Endothelial cell of umbilical vein (primary cell): ENCODE measurements around the gene EPHA4. TPM values are rescaled to one million over a fixed set of nuclear protein-coding genes. Genes with fewer than 3 reads are reported as not detected.

Source experiments
- BruUV-seq: library from RNA; stranded (reverse); fragments of 400-500 nt; replicated peaks from 2 replicates; lab custom pipeline; 2021; lab: Mats Ljungman, UMichigan
- CTCF ChIA-PET: fragments of 300-600, 350-600 bp; sonication (Branson Sonifier 250); formaldehyde crosslinking; loops from one replicate; lab custom pipeline; 2021; ENCODE audit warnings: antibody characterized with exemption, inconsistent platforms; lab: Charles Lee
- POLR2A ChIA-PET: fragments of 300-600, 350-600 bp; sonication (Branson Sonifier 250); formaldehyde crosslinking; loops from one replicate; lab custom pipeline; 2021; ENCODE audit warnings: antibody characterized with exemption, inconsistent platforms; lab: Charles Lee
- DNase-seq: peaks from one replicate; pipeline ENCODE4 v3.0.0-alpha.2; 2011; ENCODE audit warnings: low read depth, low spot score
- FAIRE-seq: peaks from 2 replicates; lab custom pipeline; 2011; peaks lifted over from hg19 to GRCh38; lab: Jason Lieb, UNC
- H2AFZ ChIP-seq: 2 replicates; pipeline ENCODE4 v1.6.0; 2012; ENCODE audit warnings: low read depth, low read length, control low read depth, inconsistent platforms
- H3K27ac ChIP-seq: 2 replicates; pipeline ENCODE4 v1.5.1; 2011; ENCODE audit warnings: low read depth, mild to moderate bottlenecking, control low read depth, low read length, moderate library complexity; ENCODE audit not compliant: insufficient read depth
- H3K27me3 ChIP-seq, 2 experiments: 2 replicates each; pipeline versions ENCODE4 v1.6.0 to v1.6.1; 2011; ENCODE audit warnings: low read length in 2 of 2, mixed read lengths in 1 of 2; ENCODE audit not compliant: control insufficient read depth in 2 of 2, insufficient read depth in 2 of 2
- H3K36me3 ChIP-seq, 2 experiments: 2 replicates in 1 of 2; 3 replicates in 1 of 2; pipeline ENCODE4 v1.5.1; 2011; ENCODE audit warnings: low read length in 2 of 2, mild to moderate bottlenecking in 1 of 2, moderate library complexity in 1 of 2; ENCODE audit not compliant: control insufficient read depth in 2 of 2, insufficient read depth in 2 of 2; ENCODE audit errors: extremely low read depth in 1 of 2
- H3K4me1 ChIP-seq: 3 replicates; pipeline ENCODE4 v1.5.1; 2011; ENCODE audit warnings: mild to moderate bottlenecking, low read length; ENCODE audit not compliant: control insufficient read depth, insufficient read depth; ENCODE audit errors: extremely low read depth
- H3K4me2 ChIP-seq: 2 replicates; pipeline ENCODE4 v1.6.1; 2011; ENCODE audit warnings: low read length, control low read depth, mixed read lengths; ENCODE audit not compliant: insufficient read depth
- H3K4me3 ChIP-seq, 3 experiments: fragments of 200-600 bp in 1 of 3; sonication (generic), shearing (Covaris generic) in 1 of 3; replicated peaks in 1 of 3; 2 replicates each; pipeline ENCODE4 v1.5.1; 2011 to 2016; ENCODE audit warnings: control low read depth in 3 of 3, low read length in 3 of 3, mild to moderate bottlenecking in 2 of 3, inconsistent platforms in 1 of 3, low read depth in 1 of 3, moderate library complexity in 1 of 3; ENCODE audit not compliant: insufficient read depth in 1 of 3
- H3K79me2 ChIP-seq: 2 replicates; pipeline ENCODE4 v1.6.0; 2012; ENCODE audit warnings: low read length, inconsistent platforms; ENCODE audit not compliant: control insufficient read depth, insufficient read depth
- H3K9ac ChIP-seq: replicated peaks from 2 replicates; pipeline ENCODE3; 2011; ENCODE audit warnings: low read length, control low read depth; ENCODE audit not compliant: insufficient read depth; ENCODE audit errors: extremely low read depth
- H3K9me1 ChIP-seq: replicated peaks from 3 replicates; pipeline ENCODE4 v1.6.0; 2011; ENCODE audit warnings: mild to moderate bottlenecking, low read length; ENCODE audit not compliant: control insufficient read depth, insufficient read depth; ENCODE audit errors: extremely low read depth
- H3K9me3 ChIP-seq: replicated peaks from 2 replicates; pipeline ENCODE4 v1.5.1; 2012; ENCODE audit warnings: low read length, inconsistent platforms; ENCODE audit not compliant: control insufficient read depth, insufficient read depth
- H4K20me1 ChIP-seq: replicated peaks from 2 replicates; pipeline ENCODE3; 2011; ENCODE audit warnings: mild to moderate bottlenecking, low read length; ENCODE audit not compliant: control insufficient read depth, insufficient read depth; ENCODE audit errors: extremely low read depth
- CTCF ChIP-seq, 2 donors: IDR thresholded peaks; 1 replicate in 1 of 2; 2 replicates in 1 of 2; pipeline ENCODE4 v1.5.1; 2011; ENCODE audit warnings: low read length in 2 of 2, mild to moderate bottlenecking in 2 of 2, moderate library complexity in 2 of 2, control low read depth in 1 of 2, inconsistent platforms in 1 of 2, low read depth in 1 of 2; ENCODE audit not compliant: insufficient read depth in 1 of 2; ENCODE audit errors: extremely low read depth in 1 of 2
- EZH2 ChIP-seq: IDR thresholded peaks from 2 replicates; pipeline ENCODE4 v1.6.1; 2012; ENCODE audit warnings: borderline replicate concordance, low read depth, mild to moderate bottlenecking, moderate library complexity, low read length, inconsistent platforms; ENCODE audit not compliant: severe bottlenecking
- FOS ChIP-seq: IDR thresholded peaks from 2 replicates; pipeline ENCODE4 v1.6.1; 2011; ENCODE audit warnings: mild to moderate bottlenecking, low read length, moderate library complexity, borderline replicate concordance; ENCODE audit not compliant: insufficient read depth
- GATA2 ChIP-seq: IDR thresholded peaks from 2 replicates; pipeline ENCODE4 v1.7.0; 2011; ENCODE audit warnings: low read depth, mild to moderate bottlenecking, moderate library complexity, mixed read lengths, low read length; ENCODE audit not compliant: insufficient read length, insufficient read depth
- JUN ChIP-seq: IDR thresholded peaks from 2 replicates; pipeline ENCODE4 v1.6.1; 2011; ENCODE audit warnings: borderline replicate concordance, low read depth; ENCODE audit not compliant: insufficient read length, insufficient read depth
- MAX ChIP-seq: IDR thresholded peaks from 2 replicates; pipeline ENCODE4 v1.6.1; 2011; ENCODE audit not compliant: insufficient read depth, insufficient read length
- MYC ChIP-seq: IDR thresholded peaks from one replicate; pipeline ENCODE4 v1.6.1; 2011; ENCODE audit warnings: mild to moderate bottlenecking, low read depth, low read length
- POLR2A ChIP-seq: IDR thresholded peaks from 2 replicates; pipeline ENCODE4 v1.6.1; 2012; ENCODE audit warnings: low read depth, mild to moderate bottlenecking, control low read depth, low read length
- POLR2AphosphoS5 ChIP-seq: IDR thresholded peaks from 2 replicates; pipeline ENCODE4 v1.6.1; 2012; ENCODE audit warnings: low read depth, mild to moderate bottlenecking, control low read depth, low read length, moderate library complexity; ENCODE audit not compliant: insufficient read depth
- dilution Hi-C: fragments of 300-500 bp; cut with MboI; formaldehyde crosslinking; loops from one replicate; pipeline ENCODE4 v1.15.0; 2019; ENCODE audit warnings: low sequenced_read_pairs; ENCODE audit not compliant: extremely low pct_ligation_motif_present
- intact Hi-C: fragments of 100-400 bp; cut with micrococcal nuclease; formaldehyde crosslinking; loops from one replicate; pipeline ENCODE4 v1.10.0; 2022
- polyA plus RNA-seq, 4 experiments: library from polyadenylated mRNA; depleted of rRNA in 3 of 4; stranded (reverse) in 3 of 4; unstranded in 1 of 4; fragments of >200 nt; gene quantifications; 2 replicates each; pipeline versions ENCODE4 v1.2.1 to v1.2.3, GENCODE V29; 2011 to 2012; ENCODE audit warnings: missing spikeins in 1 of 4
- total RNA-seq: library from RNA; stranded (reverse); gene quantifications from 2 replicates; pipeline ENCODE4 v1.2.3, GENCODE V29; 2021

Gene EPHA4
- total and polyA plus RNA-seq, 2 donors (not counting 3 experiments of a cell fraction or from before 2014, with no cell fraction given) = 11.9 to 19.8 TPM

- Histone ChIP-seq H3K4me3 (no peak overlapping the region), H3K27me3 (no peaks in the 10 kb centered on the region), H3K27ac (no peak overlapping the region), H3K4me2 (no peak overlapping the region), H3K36me3 (no peaks in the 10 kb centered on the region), H4K20me1 (no peaks in the 10 kb centered on the region), H3K9ac (no peak overlapping the region), H3K9me1 (no peaks in the 10 kb centered on the region), H3K9me3 (no peaks in the 10 kb centered on the region), H3K79me2 (no peaks in the 10 kb centered on the region), H2AFZ (no peak overlapping the region), H3K4me1 (no peaks in the 10 kb centered on the region)
- TF ChIP-seq JUN (no peak), FOS (no peak), MAX (no peak), EZH2 (no peak), CTCF (IDR thresholded peaks at IDR 0.05; ENCODE audit: extremely low read depth in 1 of 2, insufficient read depth in 1 of 2, low read depth in 1 of 2, low read length in 2 of 2) (no peak), MYC (no peak), GATA2 (no peak), POLR2A (no peak), POLR2AphosphoS5 (no peak)
- CTCF ChIA-PET = no interaction called here
- BruUV-seq = no TSS peak
- FAIRE-seq (no peak), DNase-seq (no peak)
- POLR2A ChIA-PET = no interaction called here
- dilution Hi-C loops (no loop called here), intact Hi-C loops (no loop called here)
Observed at GRCh38 chr2:221605751-221606240, 33.7 kb upstream of the EPHA4 start.
